ENCODE results near the gene FANCL.

FANCL gene

GRCh38 chr2:58235170-58235569, 6.0 kb downstream of the FANCL start:
- Histone ChIP-seq H3K4me3 (ENCODE audit: low read length) (no peak overlapping the region), H3K4me1 (ENCODE audit: low read length) (peaks cover 2% of the 10 kb centered on the region), H4K20me1 (ENCODE audit: insufficient read depth, low read length) (no peaks in the 10 kb centered on the region), H3K9ac (ENCODE audit: low read length) (no peak overlapping the region), H3K27me3 (ENCODE audit: low read depth, low read length) (no peaks in the 10 kb centered on the region), H3K36me3 (replicated peaks; ENCODE audit: low read depth, low read length) (peaks cover 3% of the 10 kb centered on the region), H2AFZ (ENCODE audit: low read depth, low read length) (no peak overlapping the region), H3K4me2 (ENCODE audit: low read length) (no peak overlapping the region), H3K27ac (ENCODE audit: low read length) (no peak overlapping the region), H3K9me3 (ENCODE audit: insufficient read depth, low read length) (no peaks in the 10 kb centered on the region), H3K79me2 (ENCODE audit: low read length) (peaks cover 85% of the 10 kb centered on the region)
- TF ChIP-seq CTCF (IDR thresholded peaks at IDR 0.05; ENCODE audit: low read depth, low read length) = no peak
- TF ChIP-seq EZH2phosphoT487 (IDR thresholded peaks at IDR 0.05; ENCODE audit: low read depth) = no peak

GRCh38 chr2:58228299-58228698, 12.8 kb downstream of the FANCL start:
- Histone ChIP-seq H3K79me2 (ENCODE audit: low read length) (peaks cover 20% of the 10 kb centered on the region), H4K20me1 (ENCODE audit: insufficient read depth, low read length) (no peaks in the 10 kb centered on the region), H3K27me3 (ENCODE audit: low read depth, low read length) (no peaks in the 10 kb centered on the region), H3K4me1 (ENCODE audit: low read length) (peaks cover 1% of the 10 kb centered on the region; the same call in 1 of the 2 replicates), H3K4me3 (ENCODE audit: low read length) (no peak overlapping the region), H3K36me3 (replicated peaks; ENCODE audit: low read depth, low read length) (peaks cover 5% of the 10 kb centered on the region), H3K27ac (ENCODE audit: low read length) (no peak overlapping the region), H3K9ac (ENCODE audit: low read length) (no peak overlapping the region), H3K4me2 (ENCODE audit: low read length) (no peak overlapping the region), H3K9me3 (ENCODE audit: insufficient read depth, low read length) (no peaks in the 10 kb centered on the region), H2AFZ (ENCODE audit: low read depth, low read length) (no peak overlapping the region)
- TF ChIP-seq EZH2phosphoT487 (IDR thresholded peaks at IDR 0.05; ENCODE audit: low read depth) (no peak), CTCF (IDR thresholded peaks at IDR 0.05; ENCODE audit: low read depth, low read length) (no peak)

GRCh38 chr2:58227171-58227917, 13.8 kb downstream of the FANCL start:
- peaks cover 5% of the 10 kb centered on the region for H3K36me3 ChIP-seq (replicated peaks; ENCODE audit: low read depth, low read length)

More at GRCh38 chr2:58227171-58227917, 13.8 kb downstream of the FANCL start:
- Histone ChIP-seq H3K9me3 (ENCODE audit: insufficient read depth, low read length) (no peaks in the 10 kb centered on the region), H3K27ac (ENCODE audit: low read length) (no peak overlapping the region), H3K4me3 (ENCODE audit: low read length) (no peak overlapping the region), H3K79me2 (ENCODE audit: low read length) (peaks cover 10% of the 10 kb centered on the region; the same call in 1 of the 2 replicates), H3K4me2 (ENCODE audit: low read length) (no peak overlapping the region), H4K20me1 (ENCODE audit: insufficient read depth, low read length) (no peaks in the 10 kb centered on the region), H3K4me1 (ENCODE audit: low read length) (peaks cover 9% of the 10 kb centered on the region; the same call in 1 of the 2 replicates), H3K27me3 (ENCODE audit: low read depth, low read length) (no peaks in the 10 kb centered on the region), H3K9ac (ENCODE audit: low read length) (no peak overlapping the region), H2AFZ (ENCODE audit: low read depth, low read length) (no peak overlapping the region)
- TF ChIP-seq EZH2phosphoT487 (IDR thresholded peaks at IDR 0.05; ENCODE audit: low read depth) = no peak
- TF ChIP-seq CTCF (IDR thresholded peaks at IDR 0.05; ENCODE audit: low read depth, low read length) = no peak
